NOMO-1 treated with DMSO at 0.1 percent for 48 hours (cell line): ENCODE measurements around the gene BPIFB2.
"Not testable (repeated sequence)": the region's sequence is repeated elsewhere in the genome, so short reads cannot be mapped to it uniquely, and the experiment has no call there.

Source experiments
- DNase-seq: peaks from one replicate; lab custom pipeline; 2025; ENCODE audit not compliant: unreplicated experiment; lab: John Stamatoyannopoulos, UW

Gene BPIFB2

GRCh38 chr20:32970115-32970972, 37.2 kb upstream of the BPIFB2 start:
- DNase-seq: no peak

DNA sequence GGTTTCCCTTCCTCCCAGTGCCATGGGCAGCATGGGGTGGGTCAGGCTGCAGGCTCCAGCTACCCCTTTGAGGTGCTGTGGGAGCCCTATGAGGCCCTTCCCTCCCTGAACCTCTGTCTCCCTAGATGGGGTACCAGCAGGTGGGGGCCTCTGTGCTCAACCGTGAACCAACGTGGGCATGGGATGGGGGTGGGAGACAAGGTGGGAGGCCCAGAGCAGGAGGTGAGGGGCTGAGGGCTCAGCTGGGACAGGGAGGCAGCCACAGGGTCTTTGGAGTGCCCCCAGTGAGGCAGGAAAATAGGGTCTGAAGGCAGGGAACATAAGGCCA, 36.6 kb upstream of the BPIFB2 start:
- DNase-seq: no peak

DNA sequence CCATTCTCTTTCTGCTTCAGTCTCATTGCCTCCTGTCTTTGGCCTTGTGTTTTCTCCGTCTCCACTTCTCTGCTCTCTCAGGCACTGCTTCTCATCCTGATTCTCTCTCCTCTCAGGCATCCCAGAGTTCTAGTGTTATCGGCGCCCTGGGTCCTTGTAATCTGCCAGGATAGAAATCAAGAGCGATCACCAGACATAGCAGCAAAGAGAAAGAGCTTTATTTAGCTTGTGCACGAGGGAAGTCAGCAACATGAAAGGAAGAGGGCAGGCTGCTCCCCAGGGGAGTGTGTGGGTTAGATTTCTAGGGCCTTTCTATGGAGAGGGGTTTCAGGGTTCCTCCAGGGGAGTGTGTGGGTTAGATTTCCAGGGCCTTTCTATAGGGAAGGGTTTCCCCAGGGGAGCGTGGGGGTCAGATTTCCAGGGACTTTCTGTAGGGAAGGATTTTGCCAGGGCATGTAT, 35.8 kb upstream of the BPIFB2 start:
- DNase-seq: no peak

GRCh38 chr20:32972181-32973076, 35.1 kb upstream of the BPIFB2 start:
- DNase-seq: peak; percentile 43

DNA sequence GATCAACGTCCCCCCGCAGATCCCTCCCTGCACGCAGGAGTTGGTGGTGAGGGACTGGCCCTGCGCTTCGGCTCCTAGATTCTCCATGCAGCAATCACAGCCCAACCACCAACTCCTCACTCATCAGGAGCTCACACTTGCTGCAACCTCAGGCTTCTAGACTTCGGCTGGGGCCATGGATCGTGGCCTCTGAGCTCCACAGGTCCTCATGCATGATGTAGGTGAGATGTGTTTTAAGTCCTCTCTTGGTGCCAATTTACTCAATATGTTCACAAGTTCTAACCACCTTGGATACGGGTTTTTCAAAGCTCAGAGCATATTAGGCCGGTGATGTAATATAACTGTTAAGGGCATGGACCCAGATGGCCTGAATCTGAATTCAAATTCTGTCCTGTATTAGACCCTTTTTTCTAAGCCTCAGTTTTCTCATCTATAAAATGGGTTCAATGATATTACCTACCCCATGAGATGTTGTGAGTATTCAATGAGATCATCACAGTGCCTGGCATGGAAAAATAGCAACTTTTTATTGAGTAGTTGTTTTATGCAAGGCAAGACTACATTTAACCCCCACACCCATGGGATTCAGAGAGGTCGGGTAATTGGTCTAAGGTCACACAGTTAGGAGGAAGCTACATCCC, 34.3 kb upstream of the BPIFB2 start:
- no peak for DNase-seq

- not testable (repeated sequence) for DNase-seq
Observed at GRCh38 chr20:32974204-32975064, 33.1 kb upstream of the BPIFB2 start.

DNA sequence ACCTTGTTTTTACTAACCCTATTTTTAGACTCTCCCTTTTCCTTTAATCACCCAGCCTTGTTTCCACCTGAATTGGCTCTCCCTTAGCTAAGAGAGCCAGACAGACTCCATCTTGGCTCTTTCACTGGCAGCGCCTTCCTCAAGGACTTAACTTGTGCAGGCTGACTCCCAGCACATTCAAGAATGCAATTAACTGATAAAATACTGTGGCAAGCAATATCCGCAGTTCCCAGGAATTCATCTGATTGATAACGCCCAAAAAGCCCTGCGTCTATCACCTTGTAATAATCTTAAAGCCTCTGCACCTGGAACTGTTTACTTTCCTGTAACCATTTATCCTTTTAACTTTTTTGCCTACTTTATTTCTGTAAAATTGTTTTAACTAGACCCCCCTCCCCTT, 32.4 kb upstream of the BPIFB2 start:
- DNase-seq: not testable (repeated sequence)

DNA sequence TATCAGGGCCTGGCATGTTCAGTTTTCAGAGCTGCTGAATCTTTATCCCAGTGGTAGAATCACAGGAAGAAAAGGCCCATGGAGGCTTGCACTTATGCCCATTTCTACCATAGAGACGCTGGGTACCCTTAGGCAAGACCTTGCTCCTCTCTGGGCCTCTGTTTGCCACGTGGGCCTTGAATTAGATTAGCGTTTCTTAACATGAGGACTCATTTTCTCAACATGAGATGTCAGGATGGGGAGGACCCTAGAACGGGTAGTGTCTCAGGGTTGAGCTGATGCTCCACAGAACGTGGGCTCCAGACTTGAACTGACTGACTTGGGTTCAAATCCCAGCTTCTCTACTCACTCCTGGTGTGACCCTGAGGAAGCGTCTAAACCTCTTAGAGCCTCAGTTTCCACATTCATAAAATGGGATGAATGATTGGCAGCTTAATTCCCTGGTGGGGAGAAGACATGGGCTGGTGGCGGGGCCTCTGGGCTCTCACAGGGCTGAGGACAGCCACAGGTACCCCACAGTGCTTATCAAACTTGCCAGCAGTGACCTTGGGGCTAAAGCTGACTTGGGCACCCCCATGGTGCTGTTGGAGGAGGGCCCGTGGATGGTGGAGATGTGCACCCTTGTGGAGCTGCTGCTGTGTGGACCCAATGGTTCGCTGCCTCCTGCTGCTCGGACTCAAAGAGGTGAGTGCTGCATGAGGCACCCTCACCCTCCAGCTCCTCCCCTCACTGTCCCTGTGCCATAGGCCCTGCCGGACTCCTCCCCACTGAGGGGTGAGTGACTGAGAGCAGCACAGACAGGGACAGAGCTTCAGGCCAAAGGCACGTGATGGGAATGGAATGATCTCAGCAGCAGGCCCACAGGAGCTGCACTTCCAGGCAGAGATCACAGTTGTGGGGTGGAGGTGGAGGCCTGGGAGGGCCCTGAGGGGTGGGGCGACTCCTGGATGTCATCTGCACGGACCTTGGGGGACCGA, 31.5 kb upstream of the BPIFB2 start:
- no peak for DNase-seq

DNA sequence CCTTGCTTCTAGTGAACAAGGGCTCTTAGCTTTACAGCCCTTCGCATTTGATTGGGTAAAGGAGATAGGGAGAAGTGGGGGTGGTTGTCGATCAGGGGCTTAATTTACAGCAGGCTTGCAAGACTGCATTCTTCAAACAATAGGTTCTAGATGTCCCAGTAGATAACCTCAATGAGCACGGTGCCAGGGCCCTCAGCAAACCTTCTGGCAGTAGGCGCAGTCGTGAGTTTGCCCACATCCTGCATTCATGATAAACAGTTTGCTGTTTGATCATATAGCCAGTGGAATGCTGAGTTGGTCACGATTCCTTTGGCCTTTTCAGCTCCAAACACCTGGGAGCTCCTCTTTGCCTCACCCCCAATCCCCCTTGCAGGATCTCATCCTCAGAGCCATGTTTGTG, 30.8 kb upstream of the BPIFB2 start:
- no peak for DNase-seq

DNA sequence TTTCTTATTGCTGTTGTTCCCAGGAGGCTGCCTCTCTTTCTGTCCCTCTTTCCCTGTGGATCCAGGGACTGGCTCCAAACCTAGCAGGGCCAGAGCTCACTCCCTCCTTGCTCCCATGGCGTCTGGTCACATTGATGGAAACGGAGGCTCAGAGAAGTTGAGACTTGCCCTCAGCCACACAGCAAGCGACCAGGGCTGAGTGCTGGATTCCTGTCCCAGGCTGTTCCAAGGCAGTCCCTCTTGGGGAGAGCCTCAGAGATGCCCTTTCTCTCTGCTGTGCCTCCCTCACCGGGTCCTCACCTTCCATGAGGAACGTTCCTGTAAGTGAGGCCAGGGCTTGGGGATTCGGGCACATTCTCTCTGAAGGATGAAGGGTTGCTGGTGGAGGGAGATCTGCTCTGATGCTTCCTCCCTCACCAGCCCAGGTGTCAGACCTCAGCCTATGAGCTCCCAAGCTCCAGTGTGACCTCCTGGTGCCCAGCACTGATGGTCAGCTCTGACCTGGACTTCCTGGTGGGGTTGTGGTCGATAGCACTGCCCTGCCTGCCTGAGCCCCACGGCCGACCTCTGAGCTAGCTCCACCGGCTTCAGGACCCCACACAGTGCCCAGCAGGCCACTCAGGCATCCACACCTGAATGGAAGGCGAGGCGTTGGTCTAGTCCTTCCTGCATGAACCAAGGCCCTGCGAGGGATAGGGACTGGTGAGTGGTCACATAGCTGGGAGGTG, 30.1 kb upstream of the BPIFB2 start:
- DNase-seq: no peak

- no peak for DNase-seq
Observed at GRCh38 chr20:32978009-32978335, 29.5 kb upstream of the BPIFB2 start.

DNA sequence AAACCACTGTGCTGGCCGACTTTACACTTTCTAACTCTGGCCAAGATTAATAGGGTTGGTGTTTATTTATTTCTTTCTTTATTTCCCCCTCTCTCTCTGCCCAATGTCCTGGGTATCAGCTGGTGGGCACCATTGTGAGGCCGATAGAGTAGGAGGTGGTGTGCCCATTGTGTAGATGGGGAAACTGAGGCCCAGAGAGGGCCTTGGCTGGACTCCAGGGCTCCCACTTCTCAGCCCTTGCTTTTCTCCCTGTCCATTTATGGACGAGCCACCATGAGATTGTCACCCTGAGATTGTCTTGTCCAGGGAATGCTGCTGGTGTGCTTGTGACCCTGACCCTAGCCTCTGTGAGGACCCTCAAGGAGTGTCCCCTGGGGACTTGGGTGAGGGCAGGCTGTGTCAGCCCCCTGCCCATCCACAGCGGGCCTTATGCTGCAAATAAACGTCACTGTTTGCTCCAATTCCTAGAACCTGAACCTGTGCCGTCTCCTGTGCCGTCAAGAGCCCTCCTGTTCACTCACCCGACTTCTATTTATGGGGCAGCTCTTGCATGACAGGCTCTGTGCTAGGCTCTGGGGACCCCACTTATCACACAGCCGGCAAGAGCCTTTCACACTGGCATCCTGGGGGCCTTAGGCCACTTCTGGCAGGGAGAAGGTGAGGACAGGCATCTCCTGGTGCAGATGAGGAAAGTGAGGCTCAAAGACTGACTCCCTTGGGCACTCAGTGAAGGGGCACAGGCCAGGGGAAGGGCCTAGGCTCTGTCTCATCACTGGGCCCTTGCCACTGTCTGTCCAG, 28.1 kb upstream of the BPIFB2 start:
- no peak for DNase-seq

DNA sequence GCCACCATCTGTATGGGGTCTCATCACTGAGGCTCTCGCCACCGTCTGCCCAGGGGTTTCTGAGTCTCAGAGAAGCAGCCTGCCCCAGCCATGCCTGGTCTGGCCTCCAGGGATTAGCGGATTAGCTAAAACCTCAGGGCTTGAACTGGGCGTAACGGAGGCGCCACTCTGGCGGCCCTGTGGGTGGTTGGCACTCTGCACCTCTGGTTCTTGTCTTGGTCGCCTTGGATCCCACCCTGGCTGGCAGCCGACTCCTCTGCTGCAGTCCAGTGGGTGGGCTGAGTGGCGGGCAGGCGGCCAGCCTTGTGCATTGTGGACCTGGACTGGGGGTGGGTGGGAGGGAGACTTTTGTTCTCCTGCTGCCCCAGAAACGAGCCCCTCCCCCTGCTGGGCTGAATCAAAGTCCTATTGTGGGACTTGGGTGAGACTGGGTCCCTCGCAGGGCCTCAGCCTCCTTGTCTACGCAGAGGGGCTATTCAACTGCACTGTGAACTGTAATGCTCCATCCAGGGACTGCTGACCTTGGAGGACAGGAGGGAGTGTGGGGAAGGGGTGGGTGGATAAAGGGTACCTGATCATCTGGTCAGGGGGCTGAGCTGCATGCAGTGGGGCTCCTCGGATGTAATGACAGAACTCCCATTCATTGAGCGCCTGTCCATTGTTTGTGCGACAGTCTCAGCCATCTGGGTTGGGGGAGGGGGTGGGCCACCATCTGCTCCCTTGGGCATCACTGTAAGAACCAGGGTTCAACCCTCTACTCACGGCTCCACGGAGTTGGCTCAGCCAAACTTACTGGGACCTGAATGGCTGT, 27.2 kb upstream of the BPIFB2 start:
- DNase-seq: no peak

GRCh38 chr20:32980990-32981389, 26.5 kb upstream of the BPIFB2 start:
- no peak for DNase-seq

- DNase-seq: no peak
Observed at GRCh38 chr20:32982617-32983458, 24.7 kb upstream of the BPIFB2 start.

DNA sequence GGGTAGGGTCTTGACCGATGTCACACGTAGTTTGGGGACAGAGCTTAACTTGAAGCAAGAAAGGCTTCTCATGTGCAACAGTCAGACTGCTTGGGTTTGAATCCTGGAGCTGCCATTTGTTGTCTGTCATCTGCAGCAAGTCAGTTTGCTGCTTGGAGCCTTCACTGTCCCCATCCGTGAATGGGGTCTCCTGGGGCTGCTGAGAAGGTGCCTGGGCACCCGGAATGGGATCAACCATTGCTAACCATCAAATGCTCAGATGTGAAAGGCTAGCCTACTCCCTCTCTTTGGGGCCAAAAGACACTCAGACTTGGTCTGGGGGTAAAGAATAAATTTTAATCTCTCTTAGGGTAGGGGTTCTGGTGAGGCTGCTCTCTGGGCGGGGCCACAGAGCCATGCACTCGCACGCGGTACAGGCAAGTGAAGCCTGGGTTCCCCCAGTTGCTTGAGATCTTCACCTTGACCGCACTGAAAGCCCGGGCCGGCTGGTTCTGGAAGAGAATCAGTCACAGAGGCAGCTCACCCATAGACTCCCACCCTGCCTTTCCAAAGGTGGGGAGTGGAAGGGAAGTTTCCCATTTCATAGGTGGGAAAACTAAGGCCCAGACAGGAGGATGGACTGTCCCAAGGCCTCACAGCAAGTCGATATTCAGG, 23.9 kb upstream of the BPIFB2 start:
- no peak for DNase-seq
